Esophagus muscularis mucosa (tissue), 3 donors: ENCODE measurements around the gene SCRG1.

ENCODE experiments used
- POLR2A ChIP-seq: fragments of 450-650 bp; IDR thresholded peaks from one replicate; pipeline ENCODE4 v1.6.1; 2017; ENCODE audit warnings: antibody characterized with exemption, moderate library complexity, mild to moderate bottlenecking, low read depth
- TF ChIP-seq, protein P1 (sequence below), 3 experiments: fragments of 200-600 bp in 2 of 3; fragments of 450-650 bp in 1 of 3; sonication (generic) in 2 of 3; IDR thresholded peaks; one replicate each; pipeline ENCODE4 v1.5.1; 2017 to 2019; ENCODE audit warnings: antibody characterized with exemption in 3 of 3, mild to moderate bottlenecking in 2 of 3, moderate library complexity in 1 of 3

- TF ChIP-seq, protein P1, sequence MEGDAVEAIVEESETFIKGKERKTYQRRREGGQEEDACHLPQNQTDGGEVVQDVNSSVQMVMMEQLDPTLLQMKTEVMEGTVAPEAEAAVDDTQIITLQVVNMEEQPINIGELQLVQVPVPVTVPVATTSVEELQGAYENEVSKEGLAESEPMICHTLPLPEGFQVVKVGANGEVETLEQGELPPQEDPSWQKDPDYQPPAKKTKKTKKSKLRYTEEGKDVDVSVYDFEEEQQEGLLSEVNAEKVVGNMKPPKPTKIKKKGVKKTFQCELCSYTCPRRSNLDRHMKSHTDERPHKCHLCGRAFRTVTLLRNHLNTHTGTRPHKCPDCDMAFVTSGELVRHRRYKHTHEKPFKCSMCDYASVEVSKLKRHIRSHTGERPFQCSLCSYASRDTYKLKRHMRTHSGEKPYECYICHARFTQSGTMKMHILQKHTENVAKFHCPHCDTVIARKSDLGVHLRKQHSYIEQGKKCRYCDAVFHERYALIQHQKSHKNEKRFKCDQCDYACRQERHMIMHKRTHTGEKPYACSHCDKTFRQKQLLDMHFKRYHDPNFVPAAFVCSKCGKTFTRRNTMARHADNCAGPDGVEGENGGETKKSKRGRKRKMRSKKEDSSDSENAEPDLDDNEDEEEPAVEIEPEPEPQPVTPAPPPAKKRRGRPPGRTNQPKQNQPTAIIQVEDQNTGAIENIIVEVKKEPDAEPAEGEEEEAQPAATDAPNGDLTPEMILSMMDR (IDR thresholded peaks at IDR 0.05), result no peak
- TF ChIP-seq POLR2A, result no peak
Measured at GRCh38 chr4:173403051-173403450, 4.1 kb upstream of the SCRG1 start.
